Measurements from ENCODE around the gene CCDC92. TPM values are rescaled to one million over a fixed set of nuclear protein-coding genes. Genes with fewer than 3 reads are reported as not detected.
"Not testable (repeated sequence)": the region's sequence is repeated elsewhere in the genome, so short reads cannot be mapped to it uniquely, and the experiment has no call there.

The CCDC92 gene
- total RNA-seq, 4 donors from 2014 or later, result 7.4 to 67.3 (median 32.8) TPM

- intact Hi-C loops (cut with DNase I; ENCODE audit: low total_unique reads), result no loop called here
- no peak for DNase-seq
- H3K4me1 ChIP-seq, result no peaks in the 10 kb centered on the region
- H3K9me3 ChIP-seq, result no peaks in the 10 kb centered on the region
- H3K27ac ChIP-seq, result no peak overlapping the region
- TF ChIP-seq, protein P1, sequence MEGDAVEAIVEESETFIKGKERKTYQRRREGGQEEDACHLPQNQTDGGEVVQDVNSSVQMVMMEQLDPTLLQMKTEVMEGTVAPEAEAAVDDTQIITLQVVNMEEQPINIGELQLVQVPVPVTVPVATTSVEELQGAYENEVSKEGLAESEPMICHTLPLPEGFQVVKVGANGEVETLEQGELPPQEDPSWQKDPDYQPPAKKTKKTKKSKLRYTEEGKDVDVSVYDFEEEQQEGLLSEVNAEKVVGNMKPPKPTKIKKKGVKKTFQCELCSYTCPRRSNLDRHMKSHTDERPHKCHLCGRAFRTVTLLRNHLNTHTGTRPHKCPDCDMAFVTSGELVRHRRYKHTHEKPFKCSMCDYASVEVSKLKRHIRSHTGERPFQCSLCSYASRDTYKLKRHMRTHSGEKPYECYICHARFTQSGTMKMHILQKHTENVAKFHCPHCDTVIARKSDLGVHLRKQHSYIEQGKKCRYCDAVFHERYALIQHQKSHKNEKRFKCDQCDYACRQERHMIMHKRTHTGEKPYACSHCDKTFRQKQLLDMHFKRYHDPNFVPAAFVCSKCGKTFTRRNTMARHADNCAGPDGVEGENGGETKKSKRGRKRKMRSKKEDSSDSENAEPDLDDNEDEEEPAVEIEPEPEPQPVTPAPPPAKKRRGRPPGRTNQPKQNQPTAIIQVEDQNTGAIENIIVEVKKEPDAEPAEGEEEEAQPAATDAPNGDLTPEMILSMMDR (IDR thresholded peaks at IDR 0.05), result no peak
- TF ChIP-seq POLR2A (IDR thresholded peaks at IDR 0.05), result no peak
- no peak overlapping the region for H3K4me3 ChIP-seq
- H3K36me3 ChIP-seq, result no peaks in the 10 kb centered on the region
- no peaks in the 10 kb centered on the region for H3K27me3 ChIP-seq
Measured at GRCh38 chr12:123948796-123949769, 23.5 kb downstream of the CCDC92 start.

- intact Hi-C loops (cut with DNase I; ENCODE audit: low total_unique reads), result no loop called here
- TF ChIP-seq, protein P1 (IDR thresholded peaks at IDR 0.05), result no peak
- TF ChIP-seq POLR2A (IDR thresholded peaks at IDR 0.05), result no peak
- no peaks in the 10 kb centered on the region for H3K27me3 ChIP-seq
- H3K27ac ChIP-seq, result no peak overlapping the region
- H3K4me1 ChIP-seq, result no peaks in the 10 kb centered on the region
- no peak for DNase-seq
- no peak overlapping the region for H3K4me3 ChIP-seq
- H3K36me3 ChIP-seq, result no peaks in the 10 kb centered on the region
- H3K9me3 ChIP-seq, result no peaks in the 10 kb centered on the region
Measured at GRCh38 chr12:123948401-123948795, 24.2 kb downstream of the CCDC92 start.

DNA sequence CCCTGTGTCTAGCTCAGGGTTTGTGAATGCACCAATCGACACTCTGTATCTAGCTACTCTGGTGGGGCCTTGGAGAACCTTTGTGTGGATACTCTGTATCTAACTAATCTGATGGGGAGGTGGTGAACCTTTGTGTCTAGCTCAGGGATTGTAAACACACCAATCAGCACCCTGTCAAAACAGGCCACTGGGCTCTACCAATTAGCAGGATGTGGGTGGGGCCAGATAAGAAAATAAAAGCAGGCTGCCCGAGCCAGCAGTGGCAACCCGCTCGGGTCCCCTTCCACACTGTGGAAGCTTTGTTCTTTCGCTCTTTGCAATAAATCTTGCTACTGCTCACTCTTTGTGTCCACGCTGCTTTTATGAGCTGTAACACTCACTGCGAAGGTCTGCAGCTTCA is 25.1 kb downstream of the CCDC92 start:
- not testable (repeated sequence) for H3K4me1 ChIP-seq

GRCh38 chr12:123946516-123947505 is 25.8 kb downstream of the CCDC92 start:
- H3K9me3 ChIP-seq; H3K36me3 ChIP-seq; DNase-seq; H3K27ac ChIP-seq; intact Hi-C loops (cut with DNase I; ENCODE audit: low total_unique reads); H3K27me3 ChIP-seq; H3K4me3 ChIP-seq; H3K4me1 ChIP-seq: not testable (repeated sequence)

More for the DNA sequence above, 25.1 kb downstream of the CCDC92 start:
- H3K27me3 ChIP-seq; H3K9me3 ChIP-seq; H3K4me3 ChIP-seq; DNase-seq; H3K36me3 ChIP-seq; intact Hi-C loops (cut with DNase I; ENCODE audit: low total_unique reads); H3K27ac ChIP-seq: not testable (repeated sequence)

- no peaks in the 10 kb centered on the region for H3K4me1 ChIP-seq
- intact Hi-C loops (cut with DNase I; ENCODE audit: low total_unique reads), result no loop called here
- H3K27me3 ChIP-seq, result no peaks in the 10 kb centered on the region
- H3K4me3 ChIP-seq, result no peak overlapping the region
- no peak for DNase-seq
- H3K27ac ChIP-seq, result no peak overlapping the region
- no peaks in the 10 kb centered on the region for H3K9me3 ChIP-seq
- no peaks in the 10 kb centered on the region for H3K36me3 ChIP-seq
- TF ChIP-seq, protein P1 (IDR thresholded peaks at IDR 0.05), result no peak
- TF ChIP-seq POLR2A (IDR thresholded peaks at IDR 0.05), result no peak
Measured at GRCh38 chr12:123946152-123946515, 26.5 kb downstream of the CCDC92 start.

All from uterus (tissue), 4 donors.